GM23248 (cell line): ENCODE data around the gene NEK4. TPM values are rescaled to one million over a fixed set of nuclear protein-coding genes. Genes with fewer than 3 reads are reported as not detected.
"Not testable (repeated sequence)": the region's sequence is repeated elsewhere in the genome, so short reads cannot be mapped to it uniquely, and the experiment has no call there.

Experiments used
- DNase-seq: peaks from one replicate; pipeline ENCODE4 v3.0.0-alpha.2; 2015
- H2AFZ ChIP-seq: fragments of 200-600 bp; sonication (generic); 2 replicates; pipeline ENCODE4 v1.6.1; 2016; ENCODE audit warnings: antibody characterized with exemption
- H3F3A ChIP-seq: fragments of 200-600 bp; sonication (generic); 2 replicates; pipeline ENCODE4 v1.6.1; 2016; ENCODE audit warnings: mild to moderate bottlenecking, antibody characterized with exemption, mixed run types; ENCODE audit not compliant: insufficient read depth
- H3K27ac ChIP-seq: fragments of 200-600 bp; sonication (generic); 2 replicates; pipeline ENCODE4 v1.5.1; 2016; ENCODE audit warnings: mild to moderate bottlenecking
- H3K27me3 ChIP-seq: fragments of 200-600 bp; sonication (generic); replicated peaks from 2 replicates; pipeline ENCODE4 v1.6.1; 2016; ENCODE audit warnings: mild to moderate bottlenecking; ENCODE audit not compliant: insufficient read depth
- H3K36me3 ChIP-seq: fragments of 200-600 bp; sonication (generic); 2 replicates; pipeline ENCODE4 v1.6.1; 2016; ENCODE audit warnings: low read depth, mild to moderate bottlenecking
- H3K4me1 ChIP-seq: fragments of 200-600 bp; sonication (generic); 2 replicates; pipeline ENCODE4 v1.6.1; 2016; ENCODE audit warnings: mild to moderate bottlenecking; ENCODE audit not compliant: insufficient read depth
- H3K4me2 ChIP-seq: fragments of 200-600 bp; sonication (generic); one replicate; pipeline ENCODE4 v1.6.1; 2016; ENCODE audit warnings: mild to moderate bottlenecking; ENCODE audit not compliant: unreplicated experiment
- H3K4me3 ChIP-seq: fragments of 200-600 bp; sonication (generic); 2 replicates; pipeline ENCODE4 v1.5.1; 2016; ENCODE audit warnings: mild to moderate bottlenecking
- H3K79me2 ChIP-seq: fragments of 200-600 bp; sonication (generic); 2 replicates; pipeline ENCODE4 v1.6.1; 2016; ENCODE audit warnings: mild to moderate bottlenecking; ENCODE audit not compliant: insufficient read depth
- H3K9ac ChIP-seq: fragments of 200-600 bp; sonication (generic); 2 replicates; pipeline ENCODE4 v1.6.1; 2016; ENCODE audit warnings: mild to moderate bottlenecking
- H3K9me2 ChIP-seq: fragments of 200-600 bp; sonication (generic); 2 replicates; pipeline ENCODE4 v1.6.1; 2016; ENCODE audit warnings: mixed run types, mild to moderate bottlenecking, moderate library complexity; ENCODE audit not compliant: insufficient read depth
- H3K9me3 ChIP-seq: fragments of 200-600 bp; sonication (generic); one replicate; pipeline ENCODE4 v1.6.1; 2017; ENCODE audit warnings: low read depth
- H4K20me1 ChIP-seq: fragments of 200-600 bp; sonication (generic); 2 replicates; pipeline ENCODE4 v1.6.0; 2016; ENCODE audit not compliant: insufficient read depth
- EZH2 ChIP-seq: fragments of 200-600 bp; sonication (generic); IDR thresholded peaks from 2 replicates; pipeline ENCODE4 v1.6.1; 2018; ENCODE audit warnings: antibody characterized with exemption, mild to moderate bottlenecking; ENCODE audit not compliant: insufficient read depth, poor library complexity, severe bottlenecking
- EZH2phosphoT487 ChIP-seq: fragments of 200-600 bp; sonication (generic); IDR thresholded peaks from 2 replicates; pipeline ENCODE4 v1.6.1; 2018; ENCODE audit warnings: antibody characterized with exemption, moderate library complexity, mild to moderate bottlenecking, low read depth; ENCODE audit not compliant: insufficient read depth
- WGBS, 2 experiments: methylation state at CpG; one replicate each; pipeline ENCODE4 v1.1.6; 2015 to 2017; ENCODE audit warnings: low lambda C conversion rate in 2 of 2, low coverage in 1 of 2; ENCODE audit errors: missing lambda C conversion rate in 2 of 2; 5-methylcytosine and 5-hydroxymethylcytosine counted together
- in situ Hi-C: fragments of 300-500 bp; cut with MboI; formaldehyde crosslinking; loops from 2 replicates; pipeline ENCODE4 v1.15.0; 2020
- polyA plus RNA-seq: library from polyadenylated mRNA; unstranded; fragments of >200 nt; fragmentation: Nextera tagmentation; extraction: Ambion mirVana; gene quantifications from 2 replicates; pipeline ENCODE4 v1.2.1, GENCODE V29; 2016
- total RNA-seq: library from RNA; depleted of rRNA; stranded (reverse); fragments of >200 nt; shearing (Covaris generic); gene quantifications from 2 replicates; pipeline ENCODE4 v1.2.3, GENCODE V29; 2014

NEK4 gene
- total and polyA plus RNA-seq, 2 experiments from 2014 or later: 8.4 to 15.8 TPM

GRCh38 chr3:52777959-52778805, 7.4 kb upstream of the NEK4 start:
- Histone ChIP-seq H2AFZ (no peak overlapping the region), H3K27ac (no peak overlapping the region), H3K4me2 (no peak overlapping the region), H3K4me3 (no peak overlapping the region), H3K9me3 (no peaks in the 10 kb centered on the region), H3K9me2 (no peaks in the 10 kb centered on the region), H3K9ac (no peak overlapping the region), H4K20me1 (no peaks in the 10 kb centered on the region), H3K36me3 (no peaks in the 10 kb centered on the region), H3K27me3 (0 out of 2 replicates have a peak, but pooled peaks cover 8% of the 10 kb centered on the region), H3F3A (no peaks in the 10 kb centered on the region), H3K79me2 (no peaks in the 10 kb centered on the region), H3K4me1 (no peaks in the 10 kb centered on the region)
- no peak for DNase-seq
- TF ChIP-seq EZH2: no peak
- no peak for TF ChIP-seq EZH2phosphoT487
- 49 to 53% methylated on average over 17 of the region's 17 CpGs for WGBS, 2 experiments
- in situ Hi-C loops: no loop called here

DNA sequence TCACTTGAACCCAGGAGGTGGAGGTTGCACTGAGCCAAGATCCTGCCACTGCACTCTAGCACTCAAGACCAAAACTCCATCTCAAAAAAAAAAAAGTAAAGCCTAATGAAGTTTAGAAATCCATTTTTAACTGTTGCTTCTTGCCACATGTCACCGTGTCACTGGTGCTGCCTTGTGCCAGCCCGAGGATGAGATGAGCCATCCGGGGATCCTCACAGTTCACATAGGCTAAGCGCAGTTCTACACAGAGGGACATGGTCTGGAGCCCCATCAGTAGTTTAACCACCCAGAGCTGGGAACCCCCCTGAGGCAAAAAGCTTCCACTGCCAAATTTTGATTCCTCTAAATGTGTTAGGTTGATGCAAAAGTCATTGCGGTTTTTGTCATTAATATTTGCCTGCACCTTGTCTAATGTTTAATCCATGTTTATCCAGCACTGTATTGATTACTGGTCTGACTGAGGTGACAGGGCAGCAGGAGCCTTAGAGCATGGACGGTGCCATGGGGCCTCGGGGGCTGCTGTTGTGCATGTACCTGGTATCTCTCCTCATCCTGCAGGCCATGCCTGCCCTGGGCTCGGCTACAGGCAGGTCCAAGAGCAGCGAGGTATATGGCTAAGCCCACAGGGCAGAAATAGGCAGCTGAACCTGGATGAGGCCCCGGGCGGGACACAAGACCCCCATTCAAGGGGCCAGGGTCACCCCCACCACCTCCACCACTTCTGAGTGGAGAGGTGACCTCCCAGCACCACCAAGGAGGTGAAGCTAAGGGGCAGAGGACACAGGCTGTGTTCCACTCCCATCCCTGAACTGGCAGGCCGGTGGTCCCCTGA, 6.6 kb upstream of the NEK4 start, which contains the start of gene ITIH1:
ITIH1 (plus strand) TSS at position 473 of the 832 bp plus-strand sequence; CDS start at position 490, 17 bp downstream.
- H3K9me2 ChIP-seq: no peaks in the 10 kb centered on the region
- in situ Hi-C loops: no loop called here
- H3K9me3 ChIP-seq: no peaks in the 10 kb centered on the region
- no peak within 1 kb of the TSS for H3K4me2 ChIP-seq
- H3K9ac ChIP-seq: no peak within 1 kb of the TSS
- H3K27ac ChIP-seq: no peak within 1 kb of the TSS
- DNase-seq: no peak
- no peak within 1 kb of the TSS for H2AFZ ChIP-seq
- no peaks in the 10 kb centered on the region for H3K79me2 ChIP-seq
- no peaks in the 10 kb centered on the region for H4K20me1 ChIP-seq
- H3F3A ChIP-seq: no peaks in the 10 kb centered on the region
- H3K4me3 ChIP-seq: no peak within 1 kb of the TSS
- 61 to 73% methylated on average over 11 to 12 of the region's 12 CpGs for WGBS, 2 experiments
- TF ChIP-seq EZH2phosphoT487 (no peak), EZH2 (no peak)
- H3K27me3 ChIP-seq: 0 out of 2 replicates have a peak, but pooled peaks cover 8% of the 10 kb centered on the region
- H3K36me3 ChIP-seq: no peaks in the 10 kb centered on the region
- no peaks in the 10 kb centered on the region for H3K4me1 ChIP-seq

DNA sequence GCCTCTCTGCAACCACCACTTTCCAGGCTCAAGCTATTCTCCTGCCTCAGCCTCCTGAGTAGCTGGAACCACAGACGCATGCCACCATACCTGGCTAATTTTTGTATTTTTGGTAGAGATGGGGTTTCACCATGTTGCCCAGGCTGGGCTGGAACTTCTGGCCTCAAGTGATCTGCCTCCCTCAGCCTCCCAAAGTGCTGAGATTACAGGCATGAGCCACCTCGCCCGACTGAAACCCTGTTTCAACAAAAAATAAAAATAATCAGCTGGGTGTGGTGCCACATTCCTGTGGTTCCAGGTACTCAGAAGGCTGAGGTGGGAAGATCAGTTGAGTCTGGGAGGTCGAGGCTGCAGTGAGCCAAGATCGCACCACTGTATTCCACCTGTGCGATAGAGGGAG, 5.7 kb upstream of the NEK4 start:
- in situ Hi-C loops, H3F3A ChIP-seq, H3K4me3 ChIP-seq, DNase-seq, H3K79me2 ChIP-seq, H3K36me3 ChIP-seq, H4K20me1 ChIP-seq, H3K27me3 ChIP-seq, H3K4me1 ChIP-seq, H3K9ac ChIP-seq, H3K9me2 ChIP-seq, H3K27ac ChIP-seq, H3K4me2 ChIP-seq, H3K9me3 ChIP-seq, H2AFZ ChIP-seq: not testable (repeated sequence)
- WGBS, 2 experiments: 78 to 82% methylated on average over 6 of the region's 6 CpGs

- no peaks in the 10 kb centered on the region for H4K20me1 ChIP-seq
- 47 to 54% methylated on average over 8 of the region's 8 CpGs for WGBS, 2 experiments
- no peaks in the 10 kb centered on the region for H3K9me3 ChIP-seq
- TF ChIP-seq EZH2phosphoT487: no peak
- TF ChIP-seq EZH2: no peak
- no peak overlapping the region for H3K4me2 ChIP-seq
- H3K27me3 ChIP-seq: no peaks in the 10 kb centered on the region
- in situ Hi-C loops: no loop called here
- no peak overlapping the region for H3K27ac ChIP-seq
- no peaks in the 10 kb centered on the region for H3K4me1 ChIP-seq
- no peak overlapping the region for H2AFZ ChIP-seq
- H3K79me2 ChIP-seq: no peaks in the 10 kb centered on the region
- no peaks in the 10 kb centered on the region for H3F3A ChIP-seq
- no peak overlapping the region for H3K9ac ChIP-seq
- no peak for DNase-seq
- no peaks in the 10 kb centered on the region for H3K36me3 ChIP-seq
- no peak overlapping the region for H3K4me3 ChIP-seq
- H3K9me2 ChIP-seq: no peaks in the 10 kb centered on the region
Observed at GRCh38 chr3:52775877-52776276, 5.1 kb upstream of the NEK4 start.
